HG03135 (cell line): ENCODE results near the gene BOD1.

ENCODE experiments used
- ATAC-seq: cut with Tn5 transposase; IDR thresholded peaks from one replicate; pipeline ENCODE4 v1.9.1; 2021; ENCODE audit warnings: mild to moderate bottlenecking, moderate library complexity; ENCODE audit not compliant: unreplicated experiment

The BOD1 gene

GRCh38 chr5:173578947-173579615 lies 37.4 kb downstream of the BOD1 start:
- no peak for ATAC-seq

GRCh38 chr5:173577817-173578216 lies 38.6 kb downstream of the BOD1 start:
- no peak for ATAC-seq

GRCh38 chr5:173577166-173577565 lies 39.3 kb downstream of the BOD1 start:
- no peak for ATAC-seq

GRCh38 chr5:173575985-173576384 lies 40.5 kb downstream of the BOD1 start:
- ATAC-seq = no peak

- no peak for ATAC-seq
Measured at GRCh38 chr5:173574983-173575382, 41.5 kb downstream of the BOD1 start.

GRCh38 chr5:173573126-173573960 lies 43.1 kb downstream of the BOD1 start:
- peak; percentile 76 for ATAC-seq

- no peak for ATAC-seq
Measured at GRCh38 chr5:173572431-173573125, 43.9 kb downstream of the BOD1 start.

- ATAC-seq = no peak
Measured at GRCh38 chr5:173570321-173571090, 45.9 kb downstream of the BOD1 start.

- no peak for ATAC-seq
Measured at GRCh38 chr5:173568703-173569102, 47.7 kb downstream of the BOD1 start.

- ATAC-seq = no peak
Measured at GRCh38 chr5:173568128-173568527, 48.3 kb downstream of the BOD1 start.

GRCh38 chr5:173567548-173567947 lies 48.9 kb downstream of the BOD1 start:
- no peak for ATAC-seq

- no peak for ATAC-seq
Measured at GRCh38 chr5:173565491-173566072, 50.9 kb downstream of the BOD1 start.

GRCh38 chr5:173564106-173564505 lies 52.3 kb downstream of the BOD1 start:
- no peak for ATAC-seq

GRCh38 chr5:173563246-173563645 lies 53.2 kb downstream of the BOD1 start:
- no peak for ATAC-seq

- ATAC-seq = no peak
Measured at GRCh38 chr5:173562451-173562850, 54.0 kb downstream of the BOD1 start.
